CD4-positive, CD25-positive, alpha-beta regulatory T cell (primary cell): Measurements from ENCODE around the gene HMG20B. TPM values are rescaled to one million over a fixed set of nuclear protein-coding genes. Genes with fewer than 3 reads are reported as not detected.
"Not testable (repeated sequence)": the region's sequence is repeated elsewhere in the genome, so short reads cannot be mapped to it uniquely, and the experiment has no call there.

Experiments used
- ATAC-seq, 2 donors: fragments of 150-1000 bp; cut with Tn5 transposase; one replicate each; pipeline ENCODE4 v1.10.0; 2021; ENCODE audit warnings: low read depth in 2 of 2, moderate number of reproducible peaks in 2 of 2, moderate library complexity in 1 of 2
- DNase-seq, 3 donors: peaks; one replicate each; pipeline versions ENCODE4 v3.0.0 to v3.0.0-alpha.2; 2012 to 2022; ENCODE audit warnings: mixed read lengths in 1 of 3
- H3K27ac ChIP-seq: one replicate; pipeline ENCODE4 v1.7.0; 2013; ENCODE audit warnings: mild to moderate bottlenecking, low read length; ENCODE audit not compliant: insufficient read depth, poor library complexity, severe bottlenecking
- H3K27me3 ChIP-seq: one replicate; pipeline ENCODE4 v1.7.0; 2013; ENCODE audit warnings: low read length; ENCODE audit not compliant: control insufficient read depth, insufficient read depth
- H3K36me3 ChIP-seq: one replicate; pipeline ENCODE4 v1.7.0; 2013; ENCODE audit warnings: mild to moderate bottlenecking, low read length, moderate library complexity; ENCODE audit not compliant: control insufficient read depth, insufficient read depth
- H3K4me1 ChIP-seq: 2 replicates; pipeline ENCODE4 v1.7.0; 2013; ENCODE audit warnings: mild to moderate bottlenecking, low read length; ENCODE audit not compliant: insufficient read depth, control insufficient read depth, poor library complexity, severe bottlenecking
- H3K4me3 ChIP-seq: one replicate; pipeline ENCODE4 v1.7.0; 2013; ENCODE audit warnings: low read depth, mild to moderate bottlenecking, low read length, moderate library complexity
- H3K9me3 ChIP-seq, 2 experiments: 1 replicate in 1 of 2; 2 replicates in 1 of 2; pipeline ENCODE4 v1.7.0; 2013; ENCODE audit warnings: low read length in 2 of 2, mild to moderate bottlenecking in 1 of 2, moderate library complexity in 1 of 2; ENCODE audit not compliant: control insufficient read depth in 2 of 2
- H3K27ac Mint-ChIP-seq, 3 donors: one replicate each; pipeline ENCODE4 v1.8.0; 2020 to 2022; ENCODE audit warnings: mild to moderate bottlenecking in 3 of 3, mixed read lengths in 3 of 3, moderate library complexity in 2 of 3
- H3K27me3 Mint-ChIP-seq: one replicate; pipeline ENCODE4 v1.8.0; 2022; ENCODE audit warnings: mild to moderate bottlenecking, mixed read lengths
- H3K36me3 Mint-ChIP-seq: one replicate; pipeline ENCODE4 v1.8.0; 2020; ENCODE audit warnings: mixed read lengths
- H3K4me1 Mint-ChIP-seq, 4 donors: one replicate each; pipeline ENCODE4 v1.8.0; 2020 to 2022; ENCODE audit warnings: mixed read lengths in 4 of 4, mild to moderate bottlenecking in 1 of 4
- H3K4me3 Mint-ChIP-seq, 4 donors: one replicate each; pipeline ENCODE4 v1.8.0; 2020 to 2022; ENCODE audit warnings: mild to moderate bottlenecking in 4 of 4, mixed read lengths in 4 of 4, moderate library complexity in 3 of 4
- H3K9me3 Mint-ChIP-seq, 7 donors: one replicate each; pipeline ENCODE4 v1.8.0; 2020 to 2022; ENCODE audit warnings: mixed read lengths in 7 of 7, mild to moderate bottlenecking in 3 of 7, moderate library complexity in 2 of 7
- polyA plus RNA-seq, 4 donors: library from polyadenylated mRNA; unstranded; fragments of 300-500 nt; fragmentation: Illumina TruSeq; gene quantifications; one replicate each; pipeline ENCODE4 v1.2.3, GENCODE V29; 2021
- total RNA-seq: library from RNA; stranded (reverse); gene quantifications from one replicate; pipeline ENCODE4 v1.2.3, GENCODE V29; 2022

Gene HMG20B
- total and polyA plus RNA-seq, 5 donors from 2014 or later = 35.4 to 49.3 (median 42.6) TPM

- no peak overlapping the region for H3K4me3 ChIP-seq
- H3K4me3 Mint-ChIP-seq = no peak overlapping the region
- H3K27me3 Mint-ChIP-seq = no peaks in the 10 kb centered on the region
- peaks cover 53% of the 10 kb centered on the region for H3K36me3 ChIP-seq
- H3K9me3 ChIP-seq = no peaks in the 10 kb centered on the region
- no peak overlapping the region for H3K27ac ChIP-seq
- DNase-seq (no peak), ATAC-seq (no peak)
- H3K4me1 ChIP-seq = no peaks in the 10 kb centered on the region
- H3K4me1 Mint-ChIP-seq = no peaks in the 10 kb centered on the region
- H3K27ac Mint-ChIP-seq = no peak overlapping the region
- no peaks in the 10 kb centered on the region for H3K9me3 Mint-ChIP-seq
- H3K36me3 Mint-ChIP-seq = no peaks in the 10 kb centered on the region
- no peaks in the 10 kb centered on the region for H3K27me3 ChIP-seq
These were observed 44.1 kb upstream of the HMG20B start for GRCh38 chr19:3528539-3529211.

- H3K4me1 ChIP-seq, H3K9me3 ChIP-seq, H3K36me3 Mint-ChIP-seq, DNase-seq, H3K27ac Mint-ChIP-seq, H3K27me3 ChIP-seq, H3K4me3 ChIP-seq, H3K27ac ChIP-seq, H3K4me1 Mint-ChIP-seq, H3K9me3 Mint-ChIP-seq, ATAC-seq, H3K4me3 Mint-ChIP-seq, H3K27me3 Mint-ChIP-seq: not testable (repeated sequence)
- peaks cover 53% of the 10 kb centered on the region for H3K36me3 ChIP-seq
These were observed 43.4 kb upstream of the HMG20B start for GRCh38 chr19:3529299-3529698.

- H3K4me1 Mint-ChIP-seq = no peaks in the 10 kb centered on the region
These were observed 42.4 kb upstream of the HMG20B start for GRCh38 chr19:3530389-3530788.

GRCh38 chr19:3531716-3532115, 41.0 kb upstream of the HMG20B start:
- ATAC-seq (no peak), DNase-seq (no peak)
- no peaks in the 10 kb centered on the region for H3K36me3 Mint-ChIP-seq
- H3K27me3 Mint-ChIP-seq = no peaks in the 10 kb centered on the region
- H3K4me1 ChIP-seq = no peaks in the 10 kb centered on the region
- H3K9me3 ChIP-seq = no peaks in the 10 kb centered on the region
- H3K4me3 Mint-ChIP-seq = no peak overlapping the region
- no peaks in the 10 kb centered on the region for H3K9me3 Mint-ChIP-seq
- no peaks in the 10 kb centered on the region for H3K4me1 Mint-ChIP-seq
- no peak overlapping the region for H3K27ac Mint-ChIP-seq
- H3K27ac ChIP-seq = no peak overlapping the region
- H3K27me3 ChIP-seq = no peaks in the 10 kb centered on the region
- H3K36me3 ChIP-seq = peaks cover 58% of the 10 kb centered on the region
- H3K4me3 ChIP-seq = no peak overlapping the region

More at GRCh38 chr19:3530389-3530788, 42.4 kb upstream of the HMG20B start:
- DNase-seq (no peak), ATAC-seq (no peak)
- no peaks in the 10 kb centered on the region for H3K9me3 Mint-ChIP-seq
- Histone ChIP-seq H3K4me3 (no peak overlapping the region), H3K36me3 (peaks cover 54% of the 10 kb centered on the region), H3K27me3 (no peaks in the 10 kb centered on the region), H3K27ac (no peak overlapping the region), H3K9me3 (no peaks in the 10 kb centered on the region), H3K4me1 (no peaks in the 10 kb centered on the region)
- no peak overlapping the region for H3K4me3 Mint-ChIP-seq
- no peaks in the 10 kb centered on the region for H3K27me3 Mint-ChIP-seq
- H3K27ac Mint-ChIP-seq = no peak overlapping the region
- H3K36me3 Mint-ChIP-seq = no peaks in the 10 kb centered on the region

- ATAC-seq (no peak), DNase-seq (no peak)
- no peak overlapping the region for H3K27ac ChIP-seq
- H3K4me1 ChIP-seq = no peaks in the 10 kb centered on the region
- no peaks in the 10 kb centered on the region for H3K27me3 Mint-ChIP-seq
- H3K36me3 ChIP-seq = peaks cover 52% of the 10 kb centered on the region
- H3K27me3 ChIP-seq = no peaks in the 10 kb centered on the region
- no peaks in the 10 kb centered on the region for H3K9me3 ChIP-seq
- H3K4me3 Mint-ChIP-seq = no peak overlapping the region
- no peak overlapping the region for H3K27ac Mint-ChIP-seq
- H3K4me1 Mint-ChIP-seq = no peaks in the 10 kb centered on the region
- H3K36me3 Mint-ChIP-seq = no peaks in the 10 kb centered on the region
- no peaks in the 10 kb centered on the region for H3K9me3 Mint-ChIP-seq
- no peak overlapping the region for H3K4me3 ChIP-seq
These were observed 40.5 kb upstream of the HMG20B start for GRCh38 chr19:3532154-3532786.

GRCh38 chr19:3533033-3533432, 39.7 kb upstream of the HMG20B start:
- DNase-seq (no peak), ATAC-seq (no peak)
- peaks cover 47% of the 10 kb centered on the region for H3K36me3 ChIP-seq
- H3K4me3 ChIP-seq = no peak overlapping the region
- no peaks in the 10 kb centered on the region for H3K27me3 Mint-ChIP-seq
- no peaks in the 10 kb centered on the region for H3K9me3 Mint-ChIP-seq
- H3K4me1 ChIP-seq = no peaks in the 10 kb centered on the region
- H3K27ac ChIP-seq = no peak overlapping the region
- no peaks in the 10 kb centered on the region for H3K9me3 ChIP-seq
- H3K36me3 Mint-ChIP-seq = peaks cover under 1% of the 10 kb centered on the region
- H3K27ac Mint-ChIP-seq = peak overlapping the region in 1 of 3 donors; percentile 62
- H3K4me1 Mint-ChIP-seq = no peaks in the 10 kb centered on the region
- no peaks in the 10 kb centered on the region for H3K27me3 ChIP-seq
- H3K4me3 Mint-ChIP-seq = no peak overlapping the region

- DNase-seq (no peak), ATAC-seq (no peak)
- no peak overlapping the region for H3K27ac ChIP-seq
- Mint-ChIP-seq H3K27ac (peak overlapping the region in 1 of 3 donors; percentile 67), H3K4me1 (no peaks in the 10 kb centered on the region), H3K36me3 (peaks cover 4% of the 10 kb centered on the region), H3K9me3 (no peaks in the 10 kb centered on the region), H3K4me3 (no peak overlapping the region), H3K27me3 (no peaks in the 10 kb centered on the region)
- H3K36me3 ChIP-seq = peaks cover 44% of the 10 kb centered on the region
- no peak overlapping the region for H3K4me3 ChIP-seq
- no peaks in the 10 kb centered on the region for H3K9me3 ChIP-seq
- no peaks in the 10 kb centered on the region for H3K4me1 ChIP-seq
- no peaks in the 10 kb centered on the region for H3K27me3 ChIP-seq
These were observed 39.1 kb upstream of the HMG20B start for GRCh38 chr19:3533563-3534216.
